GM19043 (cell line): ENCODE data around the gene VTI1A.
"Not testable (repeated sequence)": the region's sequence is repeated elsewhere in the genome, so short reads cannot be mapped to it uniquely, and the experiment has no call there.

Experiments used
- ATAC-seq: cut with Tn5 transposase; IDR thresholded peaks from one replicate; pipeline ENCODE4 v1.9.1; 2021; ENCODE audit warnings: low read depth; ENCODE audit not compliant: unreplicated experiment

Gene VTI1A

DNA sequence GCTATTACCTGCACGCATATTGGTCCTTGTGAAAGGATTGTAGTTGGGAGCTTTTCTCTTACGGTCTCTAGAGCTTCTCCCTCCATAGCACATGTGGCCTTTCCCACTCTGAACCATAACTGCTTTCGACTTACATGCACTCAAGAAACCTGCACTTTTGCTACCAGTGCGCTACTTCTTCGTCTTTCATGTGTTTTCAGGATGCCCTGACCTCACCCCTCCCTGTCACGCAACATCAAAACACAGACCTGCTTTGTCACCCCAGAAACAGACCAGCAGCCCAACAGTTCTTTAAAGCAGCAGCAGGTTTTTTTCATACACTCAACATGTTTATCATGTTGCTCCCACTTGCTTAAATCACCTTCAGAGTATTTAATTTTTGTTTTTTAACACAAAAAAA, 259.6 kb downstream of the VTI1A start:
- ATAC-seq = no peak

DNA sequence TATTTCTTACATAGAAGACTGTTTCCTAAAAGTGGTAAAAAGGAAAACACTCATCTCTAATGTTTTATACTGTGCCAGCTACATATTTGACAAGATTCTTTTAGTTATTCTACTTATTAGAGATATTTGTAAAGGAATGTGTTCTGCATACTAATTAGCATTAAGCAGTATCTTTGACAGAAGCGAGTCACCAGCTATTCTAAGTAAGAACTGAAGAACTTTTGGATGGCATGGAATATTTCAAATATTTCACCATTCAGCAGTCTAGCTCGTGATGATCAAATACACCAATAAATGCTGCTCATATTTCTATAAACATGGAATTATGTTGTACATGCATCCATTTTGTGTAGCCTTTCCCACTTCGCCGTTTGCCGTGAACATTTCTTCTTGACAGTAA, 261.4 kb downstream of the VTI1A start:
- no peak for ATAC-seq

DNA sequence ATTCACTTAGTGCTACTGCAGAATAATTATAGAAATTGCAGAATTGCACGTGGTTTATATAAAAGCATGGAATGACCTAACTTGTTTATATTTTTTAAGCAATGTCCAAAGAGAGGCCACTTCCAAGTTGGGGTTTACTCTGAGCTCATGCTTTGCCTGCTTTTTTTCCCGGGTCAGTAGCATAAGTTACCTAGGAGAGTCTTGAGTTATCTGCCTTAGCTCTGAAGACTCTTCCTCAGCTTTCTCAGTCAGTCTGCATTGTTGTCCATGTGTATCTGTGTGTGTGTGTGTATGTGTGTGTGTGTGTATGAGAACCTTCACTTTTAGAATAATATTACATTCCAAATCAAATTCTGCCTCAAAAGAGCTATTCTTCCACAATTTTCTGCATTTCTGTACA, 263.5 kb downstream of the VTI1A start:
- no peak for ATAC-seq

DNA sequence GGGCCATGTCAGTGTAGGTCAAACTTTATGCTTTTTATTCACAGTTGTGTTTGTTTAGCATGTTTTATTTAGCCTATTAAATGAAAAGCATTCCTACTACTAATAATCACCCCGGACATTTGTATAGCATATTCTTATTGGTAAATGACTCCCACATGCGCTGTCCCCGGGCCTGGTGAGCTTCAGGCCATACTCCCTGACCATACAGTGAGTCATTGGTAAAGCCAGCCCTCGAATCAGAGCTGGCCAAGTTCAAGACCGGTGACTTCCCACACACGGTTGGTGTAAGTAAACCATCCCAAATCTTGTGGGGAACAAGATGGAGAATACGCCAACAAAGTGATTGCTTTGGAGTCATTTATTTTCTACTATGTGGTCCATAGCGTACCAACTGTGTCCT, 264.4 kb downstream of the VTI1A start:
- no peak for ATAC-seq

DNA sequence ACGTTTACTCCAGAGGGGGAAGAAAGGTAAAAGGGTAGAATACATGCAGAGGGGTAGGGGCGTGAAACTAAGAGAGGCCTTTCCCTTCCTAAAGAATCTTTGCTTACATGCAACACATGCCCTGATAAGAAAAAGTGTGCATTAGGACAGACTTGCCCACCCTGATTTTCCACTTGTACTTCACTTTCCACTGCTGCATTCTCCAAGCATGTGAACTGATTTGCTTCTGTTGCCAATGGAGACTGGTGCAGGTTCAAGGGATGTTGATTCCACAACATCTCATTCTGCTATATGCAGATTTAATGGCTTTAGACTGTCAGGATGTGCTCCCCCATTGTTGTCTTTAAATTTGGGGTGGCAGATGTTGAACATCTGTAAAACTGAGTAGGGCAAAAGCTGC, 265.5 kb downstream of the VTI1A start:
- no peak for ATAC-seq

DNA sequence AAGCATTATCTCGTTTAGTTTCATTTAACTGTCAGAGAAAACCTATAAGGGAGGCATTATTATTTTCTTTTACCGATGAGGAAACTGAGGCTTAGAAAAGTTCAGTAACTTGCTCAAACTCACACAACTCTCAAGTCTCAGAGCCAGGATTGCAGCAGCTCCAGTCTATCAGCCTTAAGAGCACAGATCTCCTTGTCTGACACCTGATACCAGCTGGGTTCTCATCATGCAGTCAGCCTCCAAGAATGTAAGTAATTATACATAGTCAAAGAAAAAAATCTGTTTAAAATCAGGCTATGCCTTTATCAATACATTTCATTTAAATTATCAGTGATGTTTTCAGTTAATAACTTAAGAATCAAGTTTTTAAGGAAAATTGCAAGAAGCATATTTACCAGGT, 266.4 kb downstream of the VTI1A start:
- no peak for ATAC-seq

DNA sequence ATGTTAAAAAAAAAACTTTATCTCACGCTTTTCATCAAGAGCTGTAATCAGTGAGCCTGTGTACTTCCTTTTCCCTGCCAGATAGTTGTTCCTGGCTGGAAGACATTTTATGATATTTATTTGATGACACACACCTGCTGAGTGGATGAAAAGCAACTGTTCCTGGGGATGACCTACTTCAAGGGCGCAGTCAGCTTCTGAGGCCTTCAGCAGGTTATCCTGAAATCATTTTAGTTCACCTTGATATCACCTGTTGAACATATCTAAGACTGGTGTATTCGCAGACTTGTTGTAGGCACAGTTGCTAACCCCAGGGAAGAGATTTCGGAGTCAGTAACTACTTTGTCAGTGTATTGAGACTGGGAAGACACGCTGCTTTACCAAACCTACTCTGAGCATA, 268.6 kb downstream of the VTI1A start:
- ATAC-seq = no peak

DNA sequence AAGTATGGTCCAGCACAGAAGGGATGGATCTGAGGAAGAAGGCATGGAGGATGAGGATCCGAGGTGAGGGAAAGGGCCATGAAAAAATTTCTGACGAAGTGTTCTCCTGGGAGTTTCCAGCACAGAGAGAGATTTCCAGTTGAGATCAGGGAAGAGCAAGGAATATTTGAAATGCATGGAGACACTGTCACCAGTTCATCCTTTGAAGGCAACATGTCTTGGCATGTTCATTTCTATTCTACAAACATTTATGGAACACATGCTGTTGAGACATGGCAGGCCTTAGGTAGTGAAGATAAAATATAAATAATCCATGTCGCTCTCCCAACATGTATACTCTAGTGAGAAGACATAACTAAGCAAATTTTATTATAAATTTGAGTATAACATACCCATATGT, 269.1 kb downstream of the VTI1A start:
- no peak for ATAC-seq

DNA sequence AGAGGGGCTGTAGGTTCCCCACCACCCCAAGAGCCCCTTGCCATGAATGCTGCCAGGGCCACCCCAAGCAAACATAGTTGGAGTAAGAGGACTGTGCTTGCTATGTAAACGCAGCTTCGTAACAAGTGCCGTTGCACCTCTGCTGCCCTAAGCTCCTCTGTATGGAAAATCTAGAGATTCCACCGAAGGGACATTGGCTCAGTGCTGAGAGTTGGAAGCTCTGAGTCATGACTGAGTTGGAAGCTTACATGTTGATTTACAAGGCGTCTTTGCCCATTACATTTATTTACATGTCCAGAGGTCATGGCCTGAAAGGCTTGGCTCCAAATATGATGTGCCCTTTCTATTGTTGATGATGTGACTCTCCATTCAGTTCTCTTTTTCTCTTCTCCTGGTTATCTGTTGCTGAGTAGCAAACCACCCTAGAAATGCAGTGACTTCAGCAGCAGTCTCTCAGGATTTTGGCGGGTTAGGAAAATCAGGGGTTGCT, 270.0 kb downstream of the VTI1A start:
- no peak for ATAC-seq

DNA sequence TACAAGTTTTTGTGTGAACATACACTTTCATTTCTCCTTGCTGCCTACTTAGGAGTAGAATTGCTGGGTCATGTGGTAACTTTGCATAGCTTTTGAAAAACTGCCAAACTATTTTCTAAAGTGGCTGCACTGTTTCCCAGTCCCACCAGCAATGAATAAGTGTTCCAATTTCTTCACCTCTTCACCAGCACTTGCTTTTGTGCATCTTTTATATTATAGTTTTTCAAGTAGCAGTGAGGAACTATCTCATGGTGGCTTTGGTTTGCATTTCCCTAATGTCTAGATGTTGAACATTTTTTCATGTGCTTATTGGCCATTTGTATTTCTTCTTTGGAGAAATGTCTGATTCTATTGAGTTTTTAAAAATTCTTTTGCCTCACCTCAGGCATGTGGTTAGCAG, 273.2 kb downstream of the VTI1A start:
- ATAC-seq = no peak

DNA sequence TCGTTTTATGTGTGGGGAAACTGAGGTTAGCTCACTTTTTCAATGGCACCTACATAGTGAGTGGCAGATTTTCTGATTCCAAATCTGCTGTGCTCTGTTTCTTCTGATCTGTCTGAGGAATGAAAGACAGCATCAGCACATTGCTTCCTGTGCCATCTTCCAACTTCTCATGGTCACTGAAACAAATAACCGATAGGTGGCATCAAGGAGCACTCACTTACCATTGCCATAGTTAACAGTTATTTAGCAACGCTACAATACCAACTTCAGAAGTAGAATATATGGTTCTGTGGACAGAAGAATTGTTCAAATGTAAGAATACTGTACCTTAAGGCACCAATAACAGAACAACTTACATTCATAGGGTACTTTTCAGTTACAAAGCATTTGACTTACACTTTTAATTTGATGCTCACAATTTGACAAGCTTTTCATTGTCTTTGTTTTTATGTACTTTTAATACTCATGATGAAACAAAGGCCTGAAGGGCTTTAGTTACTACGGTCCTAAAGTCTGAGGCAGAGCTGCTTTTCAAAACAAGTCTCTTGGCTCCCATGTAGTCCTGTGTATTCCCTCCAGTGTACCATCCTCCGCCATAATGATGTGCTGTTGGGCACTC, 274.2 kb downstream of the VTI1A start:
- ATAC-seq = no peak

DNA sequence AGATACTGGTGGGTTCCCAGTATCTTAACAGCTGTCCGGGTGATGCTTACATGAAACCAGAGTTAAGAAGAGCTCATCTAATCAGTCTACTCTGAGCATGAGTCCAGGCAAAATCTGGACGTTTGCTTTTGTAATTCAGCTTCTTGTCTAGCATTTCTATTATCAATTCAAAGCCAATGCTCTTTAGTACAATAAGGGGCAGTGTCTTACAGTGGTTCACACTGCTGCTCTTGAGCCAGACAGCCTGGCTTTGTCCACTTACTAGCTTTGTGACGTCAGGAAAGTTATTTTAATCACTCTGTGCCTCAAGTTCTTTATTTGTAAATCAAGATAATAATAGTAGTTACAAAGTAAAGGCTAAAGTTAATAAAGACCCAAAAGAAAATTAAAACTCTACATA, 275.7 kb downstream of the VTI1A start:
- ATAC-seq = no peak

DNA sequence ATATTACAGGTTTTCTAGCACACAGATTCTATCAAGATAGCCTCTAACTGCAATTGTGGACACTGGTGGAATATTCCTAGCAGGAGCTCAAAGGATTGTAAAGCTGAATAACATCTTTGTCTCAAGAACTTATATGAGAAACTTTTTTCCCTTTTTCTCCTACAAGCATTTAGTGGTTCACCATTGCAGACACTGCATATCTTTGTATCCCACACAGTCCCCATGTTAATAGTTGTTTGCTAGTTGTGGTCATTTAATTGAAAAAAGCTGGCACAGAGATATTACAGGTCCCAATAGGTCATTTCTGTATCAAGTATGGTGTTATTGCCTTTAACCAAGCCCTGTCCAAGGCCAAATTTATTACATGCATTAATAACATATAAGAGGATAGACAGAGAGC, 276.9 kb downstream of the VTI1A start:
- ATAC-seq = no peak

DNA sequence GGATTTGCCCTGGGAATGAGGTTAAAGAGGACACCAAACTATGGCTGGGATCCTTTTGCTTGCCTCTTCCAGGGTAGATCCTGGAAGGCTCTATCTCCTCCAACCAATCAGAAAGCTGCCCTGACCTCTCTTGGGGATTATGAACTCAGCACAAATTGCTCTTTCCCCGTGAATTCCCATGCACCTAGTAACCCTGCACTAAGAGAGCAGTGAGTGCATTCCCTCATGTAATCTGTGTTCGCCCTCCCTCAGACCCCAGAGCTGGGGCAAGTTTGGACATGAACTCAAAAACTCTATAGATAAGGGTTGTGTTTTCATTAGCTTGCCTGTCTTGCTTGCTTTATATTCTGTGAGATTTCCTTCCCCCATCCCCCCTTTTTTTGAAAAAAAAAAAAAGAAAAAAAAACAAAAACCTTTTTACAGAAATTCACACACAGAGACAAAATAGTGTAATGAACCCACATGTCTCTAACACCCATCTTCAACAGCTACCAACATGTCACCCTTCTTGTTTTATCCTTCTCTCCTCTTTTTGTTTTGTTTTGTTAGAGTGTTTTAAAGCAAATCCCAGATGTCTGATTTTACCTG, 277.5 kb downstream of the VTI1A start:
- no peak for ATAC-seq

DNA sequence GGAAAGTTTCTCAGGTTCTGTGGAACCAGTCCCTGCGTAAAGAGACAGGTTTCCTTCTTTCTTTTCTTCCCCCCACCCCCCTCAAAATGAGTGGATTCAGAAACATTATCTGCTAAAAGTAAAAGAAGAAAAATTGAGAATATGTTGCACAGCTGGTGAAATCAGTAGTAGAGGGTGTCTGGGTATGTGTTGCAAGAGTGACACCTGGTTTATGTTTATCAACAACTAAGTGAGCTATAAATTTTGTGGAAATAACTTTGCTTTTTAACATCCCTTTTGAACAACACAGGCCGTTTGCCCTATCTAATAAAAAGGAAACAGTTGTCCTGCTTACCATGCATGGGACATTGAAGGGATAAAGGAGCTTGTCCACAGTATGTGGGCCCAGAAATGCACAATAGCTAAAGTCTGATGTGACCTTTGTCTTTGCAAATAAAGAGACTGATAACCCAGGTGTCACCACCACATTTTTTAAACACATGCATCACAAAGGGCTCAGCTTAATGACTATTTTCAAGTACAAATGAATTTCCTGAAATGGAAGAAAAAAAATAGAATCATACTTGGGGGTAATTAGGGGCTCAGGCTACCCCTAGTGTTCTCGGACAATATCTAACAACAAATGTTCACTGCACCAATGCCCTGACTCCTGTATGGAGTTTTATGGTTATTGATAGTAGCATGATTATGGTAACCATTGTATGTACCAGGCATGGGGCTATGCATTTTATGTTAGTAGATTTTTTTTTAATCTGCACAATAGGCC, 281.3 kb downstream of the VTI1A start:
- no peak for ATAC-seq

DNA sequence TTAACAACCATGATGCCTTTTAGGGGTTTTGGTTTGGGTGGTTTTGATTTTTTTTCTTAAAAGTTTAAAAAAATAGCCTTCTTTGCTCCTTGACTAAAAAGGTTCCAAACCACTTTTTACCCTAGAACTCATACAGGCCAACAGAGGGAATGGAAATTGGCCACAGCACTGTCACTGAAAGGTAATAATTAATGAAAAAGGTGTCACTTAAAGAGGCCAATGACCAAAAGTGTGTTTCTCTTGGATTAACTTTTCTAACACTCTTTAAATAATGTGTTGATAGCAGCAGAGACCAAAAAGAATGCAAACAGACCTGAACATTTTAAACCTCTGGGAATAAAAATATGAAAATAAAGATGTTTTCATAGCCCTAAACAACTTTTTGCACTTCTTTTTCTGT, 282.0 kb downstream of the VTI1A start:
- ATAC-seq = no peak

DNA sequence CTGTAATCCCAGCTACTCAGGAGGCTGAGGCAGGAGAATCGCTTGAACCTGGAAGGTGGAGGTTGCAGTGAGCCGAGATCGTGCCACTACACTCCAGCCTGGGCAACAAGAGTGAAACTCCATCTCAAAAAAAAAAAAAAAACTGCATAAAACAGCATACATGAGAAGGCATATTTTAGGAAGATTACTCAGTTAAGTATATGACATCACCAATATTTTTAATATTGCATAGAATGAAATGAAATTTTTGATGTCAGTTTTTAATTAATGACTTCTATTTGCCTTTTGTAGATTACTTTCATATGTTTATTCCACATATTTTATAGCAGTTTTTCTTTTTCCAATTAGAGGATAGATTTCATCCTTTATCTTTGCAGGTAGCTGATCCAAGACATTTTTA, 284.4 kb downstream of the VTI1A start:
- not testable (repeated sequence) for ATAC-seq

DNA sequence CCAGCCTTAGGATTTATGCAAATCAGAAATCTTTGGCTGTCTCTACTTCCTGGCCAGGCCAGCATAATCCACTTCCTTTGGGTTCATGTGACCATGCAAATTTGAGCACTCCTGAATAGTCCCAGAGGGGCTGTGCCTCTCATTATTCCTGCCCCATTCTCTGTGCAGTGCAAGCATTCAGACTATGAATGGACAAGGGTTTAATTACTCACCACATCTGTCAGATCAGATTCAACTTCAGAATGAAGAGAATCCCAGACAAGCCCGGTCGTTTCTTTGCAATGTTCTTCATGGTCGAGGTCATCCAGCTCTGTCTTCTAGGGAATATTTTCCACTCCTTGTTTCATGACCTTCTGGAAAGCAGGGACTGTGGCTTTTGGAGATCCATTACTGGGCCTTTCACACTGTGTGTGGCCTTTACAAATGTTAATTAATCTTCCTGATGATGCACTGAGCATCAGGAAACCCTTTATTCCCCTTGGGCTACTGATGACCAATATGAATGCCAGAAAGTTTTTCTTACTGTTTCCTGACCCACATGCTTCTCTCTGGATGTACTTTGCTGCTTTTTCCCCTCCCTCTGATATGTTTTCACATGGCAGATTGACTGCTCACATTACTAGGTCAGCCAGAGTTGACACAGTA, 285.4 kb downstream of the VTI1A start:
- no peak for ATAC-seq

DNA sequence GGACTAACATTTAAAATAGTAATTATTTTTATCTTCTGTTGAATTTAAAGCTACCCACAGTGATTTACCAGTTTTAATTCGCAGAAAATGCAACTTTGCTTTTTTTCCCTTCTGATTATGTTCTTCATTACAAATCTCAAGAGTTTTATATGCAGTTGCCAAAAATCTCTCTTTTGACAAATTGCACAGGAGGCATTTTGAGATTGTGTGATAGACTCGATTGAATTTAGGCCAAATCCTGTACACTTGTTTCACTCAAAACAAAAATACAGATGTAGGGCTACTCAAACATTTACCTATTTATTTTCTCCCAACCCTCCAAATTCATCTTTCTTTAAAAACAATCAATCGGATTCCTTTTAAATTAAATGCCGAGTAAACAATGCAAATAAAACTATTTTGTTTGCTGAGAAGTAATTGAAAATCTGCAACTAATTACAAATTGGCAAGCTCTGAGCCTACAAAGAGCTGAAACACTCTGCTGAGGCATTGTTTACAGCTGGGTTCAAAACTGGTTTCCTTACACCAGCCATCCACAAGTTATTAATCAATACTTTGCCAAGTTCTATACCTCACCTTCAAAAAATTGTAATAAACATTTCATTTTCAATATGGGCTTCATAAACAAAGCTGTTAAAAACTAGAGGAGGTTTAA, 288.2 kb downstream of the VTI1A start:
- no peak for ATAC-seq

DNA sequence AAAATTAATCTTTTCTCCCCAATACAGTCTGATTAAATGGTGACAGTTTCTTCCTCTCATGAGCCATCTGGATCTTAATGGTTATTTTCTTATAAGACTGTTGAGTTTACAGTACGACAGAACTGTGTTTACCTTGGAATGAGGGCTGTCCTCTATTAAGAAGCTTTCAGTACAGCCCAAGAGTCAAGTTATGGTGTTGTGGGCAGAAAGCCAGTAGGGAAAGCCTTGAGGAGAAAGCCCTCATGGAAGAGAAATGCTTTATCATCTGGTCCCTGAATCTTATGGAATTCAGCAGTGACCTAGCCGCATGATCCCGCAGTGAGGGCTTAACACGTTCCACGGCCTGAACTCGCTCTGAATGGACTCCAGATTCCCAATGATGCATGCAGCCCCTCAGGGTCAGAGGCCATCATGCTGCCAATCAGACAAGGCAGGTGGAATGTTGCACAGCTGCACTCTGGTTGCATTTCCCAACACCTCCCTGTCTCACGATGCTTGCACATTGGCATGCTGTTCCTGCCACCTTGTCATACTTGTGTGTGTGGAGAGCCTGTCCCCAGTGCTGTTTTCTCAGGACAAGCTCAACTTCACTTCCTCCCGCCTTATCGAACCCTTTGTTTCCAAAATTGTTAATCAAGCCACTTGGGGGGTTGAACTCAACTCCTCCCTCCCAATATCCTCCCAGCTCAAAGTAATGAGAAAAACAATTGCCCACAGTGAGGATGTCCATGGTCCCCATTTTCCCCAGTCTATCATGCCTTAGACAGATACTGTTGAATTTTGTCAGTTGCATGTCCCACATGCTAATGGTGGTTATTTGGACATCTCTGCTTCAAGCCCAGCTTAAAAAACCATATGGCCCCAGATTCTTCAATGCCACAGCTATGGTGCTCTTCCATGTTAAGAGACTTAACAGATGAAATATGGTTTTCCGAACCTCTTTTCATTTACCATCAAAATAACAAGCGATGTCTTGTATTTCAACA, 291.9 kb downstream of the VTI1A start:
- ATAC-seq = no peak
